SU-DHL-6 (cell line): ENCODE data around the gene DEDD2.

Experiments used
- EZH2phosphoT487 ChIP-seq: fragments of 200-600 bp; sonication (generic), shearing (Covaris generic); conservative IDR thresholded peaks from 2 replicates; pipeline ENCODE4 v1.6.1; 2018; ENCODE audit warnings: mild to moderate bottlenecking, antibody characterized with exemption, low read length, moderate library complexity, mixed read lengths
- TF ChIP-seq, protein P1 (sequence below): fragments of 200-600 bp; sonication (generic); IDR thresholded peaks from one replicate; pipeline ENCODE4 v1.5.1; 2017; ENCODE audit warnings: antibody characterized with exemption, mild to moderate bottlenecking, low read length, moderate library complexity; ENCODE audit not compliant: insufficient read depth, poor library complexity, severe bottlenecking

GRCh38 chr19:42151782-42152684, 65.4 kb downstream of the DEDD2 start:
- TF ChIP-seq, protein P1, sequence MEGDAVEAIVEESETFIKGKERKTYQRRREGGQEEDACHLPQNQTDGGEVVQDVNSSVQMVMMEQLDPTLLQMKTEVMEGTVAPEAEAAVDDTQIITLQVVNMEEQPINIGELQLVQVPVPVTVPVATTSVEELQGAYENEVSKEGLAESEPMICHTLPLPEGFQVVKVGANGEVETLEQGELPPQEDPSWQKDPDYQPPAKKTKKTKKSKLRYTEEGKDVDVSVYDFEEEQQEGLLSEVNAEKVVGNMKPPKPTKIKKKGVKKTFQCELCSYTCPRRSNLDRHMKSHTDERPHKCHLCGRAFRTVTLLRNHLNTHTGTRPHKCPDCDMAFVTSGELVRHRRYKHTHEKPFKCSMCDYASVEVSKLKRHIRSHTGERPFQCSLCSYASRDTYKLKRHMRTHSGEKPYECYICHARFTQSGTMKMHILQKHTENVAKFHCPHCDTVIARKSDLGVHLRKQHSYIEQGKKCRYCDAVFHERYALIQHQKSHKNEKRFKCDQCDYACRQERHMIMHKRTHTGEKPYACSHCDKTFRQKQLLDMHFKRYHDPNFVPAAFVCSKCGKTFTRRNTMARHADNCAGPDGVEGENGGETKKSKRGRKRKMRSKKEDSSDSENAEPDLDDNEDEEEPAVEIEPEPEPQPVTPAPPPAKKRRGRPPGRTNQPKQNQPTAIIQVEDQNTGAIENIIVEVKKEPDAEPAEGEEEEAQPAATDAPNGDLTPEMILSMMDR, result no peak
- no peak for TF ChIP-seq EZH2phosphoT487
